CD4-positive, alpha-beta T cell treated with Interleukin-6 at 100 ng/mL for 8 hours (primary cell): ENCODE results near the gene CSF1.

Experiments
- DNase-seq: peaks from one replicate; pipeline ENCODE4 v3.0.0-alpha.2; 2020; ENCODE audit warnings: mixed read lengths, low spot score

CSF1 gene

GRCh38 chr1:109979489-109980091, 68.9 kb downstream of the CSF1 start:
- DNase-seq = no peak
